ENCODE results near the gene RAD18.

Gene RAD18

GRCh38 chr3:8891303-8891702 is 72.0 kb downstream of the RAD18 start:
- no peak for DNase-seq

GRCh38 chr3:8888301-8888915 is 74.9 kb downstream of the RAD18 start:
- DNase-seq: no peak

DNA sequence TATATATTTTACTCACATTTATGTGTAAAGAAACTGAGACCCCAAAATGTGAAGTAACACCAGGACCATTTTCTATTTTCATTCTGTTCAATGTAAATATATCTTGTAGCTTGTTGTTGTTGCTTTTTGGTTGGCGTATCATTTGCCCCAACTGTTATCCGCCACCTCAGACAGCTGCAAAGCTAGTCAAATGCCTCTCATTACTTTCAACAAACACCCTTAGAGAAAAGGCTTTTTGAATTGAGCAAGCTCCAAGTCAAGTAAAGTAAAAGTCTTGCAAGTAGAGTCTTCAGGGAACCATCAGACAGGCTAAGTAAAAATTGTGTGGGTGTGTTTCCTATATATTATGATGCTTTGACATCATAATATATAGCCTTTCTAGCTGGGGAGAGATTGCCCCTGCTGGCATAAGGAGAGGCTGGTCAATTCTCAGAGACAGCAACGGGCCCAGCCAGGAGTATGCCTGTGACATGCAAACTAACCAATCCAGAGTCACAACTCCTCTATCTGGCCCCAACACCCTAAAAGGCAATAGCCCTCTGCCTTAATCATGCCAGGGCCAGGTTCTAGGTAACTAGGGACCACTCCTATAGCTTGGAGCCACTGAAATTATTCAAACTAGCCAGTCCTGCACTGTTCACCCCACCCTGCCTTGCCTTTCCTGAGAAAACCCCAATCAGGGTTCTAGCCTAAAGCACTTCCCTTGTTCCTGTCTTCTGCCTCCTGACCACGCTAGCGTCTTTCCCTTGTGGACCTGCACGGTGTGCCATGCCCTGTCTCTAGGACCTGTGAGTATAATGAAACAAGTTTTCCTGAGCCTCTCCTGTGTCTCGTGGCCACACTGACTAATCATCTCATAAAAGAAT is 75.6 kb downstream of the RAD18 start:
- DNase-seq: no peak

GRCh38 chr3:8886546-8886945 is 76.7 kb downstream of the RAD18 start:
- no peak for DNase-seq

- no peak for DNase-seq
Observed at GRCh38 chr3:8885536-8886316, 77.5 kb downstream of the RAD18 start.

- no peak for DNase-seq
Observed at GRCh38 chr3:8884630-8885290, 78.5 kb downstream of the RAD18 start.

- DNase-seq: no peak
Observed at GRCh38 chr3:8882642-8883041, 80.6 kb downstream of the RAD18 start.

- DNase-seq: no peak
Observed at GRCh38 chr3:8882171-8882593, 81.1 kb downstream of the RAD18 start.

- no peak for DNase-seq
Observed at GRCh38 chr3:8879347-8879944, 83.8 kb downstream of the RAD18 start.

- DNase-seq: no peak
Observed at GRCh38 chr3:8875836-8876235, 87.4 kb downstream of the RAD18 start.

DNA sequence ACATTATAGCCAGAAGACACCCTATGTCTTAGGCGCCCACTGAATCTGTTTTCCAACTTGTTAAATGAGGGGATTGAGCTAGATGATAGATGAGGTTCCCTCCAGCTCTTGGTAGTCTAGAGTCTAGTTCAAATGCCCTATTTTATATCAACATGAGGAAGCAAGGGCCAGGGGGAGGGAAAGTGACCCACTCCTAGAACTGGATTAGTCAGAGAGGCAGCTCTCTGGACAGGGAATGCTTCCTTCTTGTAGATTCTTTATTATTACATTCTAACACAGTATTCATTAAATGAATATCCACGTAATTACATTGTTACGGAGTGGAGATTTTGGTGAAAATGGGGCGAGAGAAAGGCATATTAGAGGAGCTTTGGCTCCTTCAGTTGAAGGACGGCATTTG is 89.5 kb downstream of the RAD18 start:
- no peak for DNase-seq

DNA sequence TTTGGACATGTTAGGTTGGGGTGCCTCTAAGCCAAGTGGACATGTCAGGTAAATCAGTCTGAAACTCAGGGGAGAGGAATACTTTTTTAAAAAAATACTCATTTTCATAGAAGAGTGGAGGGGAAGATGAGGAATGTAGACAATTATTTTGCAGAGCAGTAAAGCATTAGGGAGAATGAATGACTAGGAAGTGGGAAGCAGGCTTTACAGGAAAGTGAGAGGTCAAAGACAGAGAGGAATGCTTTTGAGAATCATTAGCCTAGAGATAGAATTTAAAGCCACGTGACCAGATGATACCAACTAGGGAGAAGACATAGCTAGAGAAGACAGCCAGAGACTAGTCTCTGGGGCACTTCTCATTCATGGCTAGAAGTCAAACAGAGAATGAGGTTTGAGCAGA is 91.0 kb downstream of the RAD18 start:
- no peak for DNase-seq

GRCh38 chr3:8871306-8871705 is 92.0 kb downstream of the RAD18 start:
- DNase-seq: no peak

GRCh38 chr3:8870134-8870533 is 93.1 kb downstream of the RAD18 start:
- no peak for DNase-seq

DNA sequence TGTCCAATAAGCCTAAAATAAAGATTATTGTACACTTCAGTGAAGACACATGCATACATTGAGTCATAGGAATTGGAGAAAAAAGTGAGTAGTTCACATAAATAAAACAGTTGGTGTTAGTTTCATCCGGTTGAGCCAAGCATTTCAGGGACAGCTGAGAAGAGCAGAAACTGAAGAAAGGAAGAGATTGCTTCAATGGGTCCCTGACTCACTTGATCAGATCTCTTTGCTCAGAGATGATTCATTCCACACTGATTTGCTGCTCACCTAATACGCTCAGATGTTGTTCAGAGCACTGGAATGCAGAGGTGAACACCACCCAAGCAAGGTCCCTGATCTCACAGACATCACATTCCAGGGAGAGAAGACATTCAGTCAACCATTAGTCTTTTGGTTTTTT is 93.7 kb downstream of the RAD18 start:
- no peak for DNase-seq

- no peak for DNase-seq
Observed at GRCh38 chr3:8868996-8869395, 94.3 kb downstream of the RAD18 start.

DNA sequence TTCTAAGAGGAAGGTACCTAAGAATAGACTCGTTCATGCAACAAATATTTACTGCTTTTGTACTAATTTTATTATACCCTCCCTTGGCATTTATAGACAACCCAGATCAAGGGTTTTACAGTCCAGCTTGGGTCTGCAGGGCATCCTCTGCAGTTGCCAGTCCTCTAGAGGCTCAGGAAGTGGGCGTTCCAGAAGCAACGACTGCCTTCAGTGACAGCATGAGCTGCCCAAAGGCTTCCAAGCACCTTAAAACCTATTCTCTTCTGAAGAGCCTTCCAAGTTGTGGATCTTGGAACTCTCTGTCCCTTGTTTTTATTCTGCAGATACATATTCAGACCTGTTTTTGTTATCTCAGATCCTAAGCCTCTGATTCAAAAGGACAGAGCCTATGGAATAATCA is 95.6 kb downstream of the RAD18 start:
- DNase-seq: no peak

DNA sequence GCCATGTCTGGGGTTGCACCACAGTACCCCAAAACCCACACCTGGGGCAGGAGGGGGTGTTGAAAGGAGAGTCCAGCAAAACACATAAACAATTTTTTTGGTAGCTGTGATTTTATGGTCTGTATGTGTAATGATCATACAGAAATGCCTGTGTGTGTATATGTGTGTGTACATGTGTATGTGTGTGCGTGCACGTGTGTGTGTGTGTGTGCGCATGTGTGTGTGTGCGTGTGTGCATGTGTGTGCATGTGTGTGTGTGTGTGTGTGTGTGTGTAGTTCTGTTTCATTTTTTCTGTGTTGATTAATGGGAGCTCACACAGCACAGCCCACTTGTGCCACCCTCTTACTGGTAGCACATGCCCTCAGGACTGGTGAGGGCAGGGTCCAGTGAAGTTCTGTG is 97.6 kb downstream of the RAD18 start:
- DNase-seq: no peak

- DNase-seq: no peak
Observed at GRCh38 chr3:8864402-8865350, 98.6 kb downstream of the RAD18 start.

DNA sequence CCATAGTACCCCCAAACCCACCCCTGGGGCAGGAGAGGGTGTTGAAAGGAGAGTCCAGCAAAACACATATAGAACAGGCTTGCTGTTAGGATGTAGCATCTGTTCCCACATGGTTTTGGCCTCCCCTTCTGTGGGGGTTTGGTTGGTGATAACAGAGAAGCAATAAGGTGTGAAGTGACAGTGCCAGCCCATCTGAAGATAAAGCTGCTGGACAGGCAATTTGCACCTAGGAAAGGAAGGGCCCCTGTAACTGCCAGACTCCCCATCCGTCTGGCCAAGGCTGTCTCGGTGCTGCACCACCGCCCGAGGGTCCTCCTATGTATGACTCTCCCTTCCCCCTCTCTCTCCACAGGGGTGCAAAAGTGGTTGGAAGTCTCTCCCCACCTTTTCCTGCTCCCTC is 99.4 kb downstream of the RAD18 start:
- no peak for DNase-seq

DNA sequence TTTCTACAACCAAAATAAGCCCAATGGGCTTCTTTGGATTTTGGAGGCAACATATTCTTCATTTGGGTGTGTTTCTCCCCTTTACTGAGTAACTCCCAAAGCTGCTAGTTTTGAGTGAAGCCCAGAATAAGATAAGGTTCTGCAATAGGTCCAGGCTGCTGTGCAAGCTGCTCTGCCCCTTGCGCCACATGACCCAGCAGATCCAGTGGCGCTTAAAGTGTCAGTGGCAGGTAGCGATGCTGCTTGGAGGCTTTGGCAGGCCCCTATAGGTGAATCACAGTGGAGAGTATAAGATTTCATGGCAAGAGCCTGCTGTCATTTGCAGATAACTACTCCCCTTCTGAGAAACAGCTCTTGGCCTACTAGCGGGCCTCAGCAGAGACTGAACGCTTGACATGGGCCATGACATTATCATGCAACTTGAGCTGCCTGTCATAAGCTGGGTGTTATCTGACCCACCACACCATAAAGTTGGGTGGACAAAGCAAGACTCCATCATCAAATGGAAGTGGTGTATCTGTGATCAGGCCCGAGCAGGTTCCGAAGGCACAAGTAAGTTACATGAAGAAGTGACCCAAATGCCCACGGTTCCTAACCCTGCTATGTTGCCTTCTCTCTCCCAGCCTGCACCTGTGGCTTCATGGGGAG is 105.4 kb downstream of the RAD18 start:
- no peak for DNase-seq

All from KG1 (cell line).